GM19397 (cell line): ENCODE measurements around the gene TMEM82.

Experiments
- ATAC-seq: cut with Tn5 transposase; IDR thresholded peaks from one replicate; pipeline ENCODE4 v1.9.1; 2021; ENCODE audit warnings: mild to moderate bottlenecking, moderate library complexity; ENCODE audit not compliant: unreplicated experiment

The TMEM82 gene

GRCh38 chr1:15719381-15720120, 22.7 kb upstream of the TMEM82 start:
- ATAC-seq, result no peak

GRCh38 chr1:15720861-15721260, 21.4 kb upstream of the TMEM82 start:
- no peak for ATAC-seq

- no peak for ATAC-seq
These were observed 19.9 kb upstream of the TMEM82 start for GRCh38 chr1:15722411-15722810.

GRCh38 chr1:15722836-15723532, 19.3 kb upstream of the TMEM82 start:
- ATAC-seq, result no peak

GRCh38 chr1:15723631-15724246, 18.6 kb upstream of the TMEM82 start:
- no peak for ATAC-seq

GRCh38 chr1:15724949-15725880, 17.1 kb upstream of the TMEM82 start:
- ATAC-seq, result no peak

- ATAC-seq, result no peak
These were observed 15.8 kb upstream of the TMEM82 start for GRCh38 chr1:15726508-15726907.

- no peak for ATAC-seq
These were observed 15.3 kb upstream of the TMEM82 start for GRCh38 chr1:15727021-15727420.

- ATAC-seq, result no peak
These were observed 14.9 kb upstream of the TMEM82 start for GRCh38 chr1:15727424-15727823.

GRCh38 chr1:15727866-15728534, 14.3 kb upstream of the TMEM82 start:
- no peak for ATAC-seq

GRCh38 chr1:15728937-15729657, 13.2 kb upstream of the TMEM82 start:
- ATAC-seq, result no peak

- ATAC-seq, result no peak
These were observed 11.9 kb upstream of the TMEM82 start for GRCh38 chr1:15730423-15730822.

- ATAC-seq, result no peak
These were observed 11.4 kb upstream of the TMEM82 start for GRCh38 chr1:15730936-15731335.

GRCh38 chr1:15731735-15732685, 10.3 kb upstream of the TMEM82 start:
- no peak for ATAC-seq

- no peak for ATAC-seq
These were observed 9.6 kb upstream of the TMEM82 start for GRCh38 chr1:15732686-15733081.

- no peak for ATAC-seq
These were observed 9.0 kb upstream of the TMEM82 start for GRCh38 chr1:15733218-15733725.

GRCh38 chr1:15733726-15734226, 8.5 kb upstream of the TMEM82 start:
- no peak for ATAC-seq

GRCh38 chr1:15734296-15734695, 8.0 kb upstream of the TMEM82 start:
- ATAC-seq, result no peak
